ENCODE results near the gene SIGLEC9.

- TF ChIP-seq, protein P1, sequence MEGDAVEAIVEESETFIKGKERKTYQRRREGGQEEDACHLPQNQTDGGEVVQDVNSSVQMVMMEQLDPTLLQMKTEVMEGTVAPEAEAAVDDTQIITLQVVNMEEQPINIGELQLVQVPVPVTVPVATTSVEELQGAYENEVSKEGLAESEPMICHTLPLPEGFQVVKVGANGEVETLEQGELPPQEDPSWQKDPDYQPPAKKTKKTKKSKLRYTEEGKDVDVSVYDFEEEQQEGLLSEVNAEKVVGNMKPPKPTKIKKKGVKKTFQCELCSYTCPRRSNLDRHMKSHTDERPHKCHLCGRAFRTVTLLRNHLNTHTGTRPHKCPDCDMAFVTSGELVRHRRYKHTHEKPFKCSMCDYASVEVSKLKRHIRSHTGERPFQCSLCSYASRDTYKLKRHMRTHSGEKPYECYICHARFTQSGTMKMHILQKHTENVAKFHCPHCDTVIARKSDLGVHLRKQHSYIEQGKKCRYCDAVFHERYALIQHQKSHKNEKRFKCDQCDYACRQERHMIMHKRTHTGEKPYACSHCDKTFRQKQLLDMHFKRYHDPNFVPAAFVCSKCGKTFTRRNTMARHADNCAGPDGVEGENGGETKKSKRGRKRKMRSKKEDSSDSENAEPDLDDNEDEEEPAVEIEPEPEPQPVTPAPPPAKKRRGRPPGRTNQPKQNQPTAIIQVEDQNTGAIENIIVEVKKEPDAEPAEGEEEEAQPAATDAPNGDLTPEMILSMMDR (IDR thresholded peaks at IDR 0.05), result no peak
- TF ChIP-seq EP300 (IDR thresholded peaks at IDR 0.05; ENCODE audit: low read depth), result no peak
Measured at GRCh38 chr19:51157265-51157664, 32.6 kb downstream of the SIGLEC9 start.

Data from transverse colon (tissue), 3 donors.